Choroid plexus epithelial cell (primary cell): ENCODE data around the gene GIMAP2.

Source experiments
- DNase-seq: peaks from one replicate; pipeline ENCODE4 v3.0.0-alpha.2; 2010; ENCODE audit warnings: low read depth
- H3K4me3 ChIP-seq: 2 replicates; pipeline ENCODE4 v1.5.1; 2011; ENCODE audit warnings: low read depth, mild to moderate bottlenecking, control low read depth, low read length, moderate library complexity
- CTCF ChIP-seq: conservative IDR thresholded peaks from 2 replicates; pipeline ENCODE4 v1.5.1; 2011; ENCODE audit warnings: low read depth, mild to moderate bottlenecking, control low read depth, inconsistent platforms, low read length, moderate library complexity

The GIMAP2 gene

GRCh38 chr7:150716939-150717338 lies 31.4 kb downstream of the GIMAP2 start:
- TF ChIP-seq CTCF: no peak
- no peak overlapping the region for H3K4me3 ChIP-seq

GRCh38 chr7:150717814-150718420 lies 32.4 kb downstream of the GIMAP2 start:
- no peak for TF ChIP-seq CTCF
- DNase-seq: no peak
- H3K4me3 ChIP-seq: no peak overlapping the region

More at GRCh38 chr7:150716939-150717338, 31.4 kb downstream of the GIMAP2 start:
- DNase-seq: no peak

GRCh38 chr7:150719436-150719835 lies 33.9 kb downstream of the GIMAP2 start:
- no peak for DNase-seq
- no peak for TF ChIP-seq CTCF
- H3K4me3 ChIP-seq: no peak overlapping the region

GRCh38 chr7:150719960-150720891 lies 34.7 kb downstream of the GIMAP2 start:
- no peak for DNase-seq
- no peak overlapping the region for H3K4me3 ChIP-seq

GRCh38 chr7:150721970-150722373 lies 36.5 kb downstream of the GIMAP2 start:
- DNase-seq: no peak

More at GRCh38 chr7:150719960-150720891, 34.7 kb downstream of the GIMAP2 start:
- no peak for TF ChIP-seq CTCF

GRCh38 chr7:150722431-150722931 lies 37.0 kb downstream of the GIMAP2 start:
- no peak for TF ChIP-seq CTCF
- DNase-seq: no peak
- H3K4me3 ChIP-seq: no peak overlapping the region

More at GRCh38 chr7:150721970-150722373, 36.5 kb downstream of the GIMAP2 start:
- TF ChIP-seq CTCF: no peak
- H3K4me3 ChIP-seq: no peak overlapping the region
